GM23338 (cell line): ENCODE data around the gene ADAMTSL2.

Experiments used
- CREB1 ChIP-seq: fragments of 250-450 bp; sonication (Bioruptor Pico); IDR thresholded peaks from 2 replicates; pipeline ENCODE4 v1.5.0; 2020; ENCODE audit warnings: low read depth, mild to moderate bottlenecking, moderate library complexity
- EZH2 ChIP-seq: fragments of 200-600 bp; sonication (generic); IDR thresholded peaks from one replicate; pipeline ENCODE4 v1.8.0; 2017; ENCODE audit warnings: antibody characterized with exemption, mild to moderate bottlenecking, low read depth; ENCODE audit not compliant: unreplicated experiment
- EZH2phosphoT487 ChIP-seq: fragments of 200-600 bp; sonication (generic); IDR thresholded peaks from one replicate; pipeline ENCODE4 v1.8.1; 2018; ENCODE audit warnings: antibody characterized with exemption; ENCODE audit not compliant: unreplicated experiment
- JUNB ChIP-seq: IDR thresholded peaks from one replicate; pipeline ENCODE4 v1.6.1; 2016; ENCODE audit warnings: antibody characterized with exemption; ENCODE audit not compliant: unreplicated experiment
- POLR2AphosphoS5 ChIP-seq: IDR thresholded peaks from 2 replicates; pipeline ENCODE4 v1.6.1; 2016; ENCODE audit warnings: antibody characterized with exemption, low read depth
- ZNF114 ChIP-seq: fragments of 250-450 bp; sonication (Bioruptor Pico); IDR thresholded peaks from 2 replicates; pipeline ENCODE4 v1.5.0; 2020; ENCODE audit warnings: mild to moderate bottlenecking, moderate library complexity
- ZNF331 ChIP-seq: fragments of 250-450 bp; sonication (Bioruptor Pico); IDR thresholded peaks from 2 replicates; pipeline ENCODE4 v1.5.0; 2020; ENCODE audit warnings: low read depth, mild to moderate bottlenecking, moderate library complexity
- TF ChIP-seq, protein P1 (sequence below), 2 experiments: fragments of 200-600 bp in 1 of 2; sonication (generic) in 1 of 2; conservative IDR thresholded peaks; 2 replicates each; pipeline versions ENCODE4 v1.5.1 to v1.6.1; 2016 to 2017; ENCODE audit warnings: antibody characterized with exemption in 2 of 2, low read depth in 2 of 2, mild to moderate bottlenecking in 2 of 2, moderate library complexity in 1 of 2
- TF ChIP-seq, protein P2 (sequence below): IDR thresholded peaks from one replicate; pipeline ENCODE4 v1.6.1; 2018; ENCODE audit warnings: antibody characterized with exemption; ENCODE audit not compliant: unreplicated experiment

DNA sequence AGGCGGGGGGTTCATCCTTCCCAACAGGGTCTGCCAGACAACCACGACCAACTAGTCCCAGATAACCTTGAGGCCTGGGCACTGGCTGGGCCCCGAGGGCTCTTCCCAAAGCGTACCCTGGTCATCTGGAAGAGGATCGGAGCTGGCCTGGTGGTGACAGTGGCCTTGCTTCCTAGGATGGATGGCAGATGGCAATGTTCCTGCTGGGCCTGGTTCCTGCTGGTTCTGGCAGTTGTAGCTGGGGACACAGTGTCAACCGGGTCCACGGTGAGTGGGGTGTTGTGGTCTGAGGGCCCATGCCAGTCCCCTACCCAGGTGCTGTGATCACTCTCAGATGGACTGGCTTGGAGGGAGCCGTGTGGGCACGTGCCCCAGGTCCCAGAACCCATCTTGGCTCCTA, 2.0 kb downstream of the ADAMTSL2 start:
- TF ChIP-seq POLR2AphosphoS5 = no peak
- no peak for TF ChIP-seq JUNB
- TF ChIP-seq CREB1 (CRISPR knock-in tag) = no peak
- TF ChIP-seq, protein P1, sequence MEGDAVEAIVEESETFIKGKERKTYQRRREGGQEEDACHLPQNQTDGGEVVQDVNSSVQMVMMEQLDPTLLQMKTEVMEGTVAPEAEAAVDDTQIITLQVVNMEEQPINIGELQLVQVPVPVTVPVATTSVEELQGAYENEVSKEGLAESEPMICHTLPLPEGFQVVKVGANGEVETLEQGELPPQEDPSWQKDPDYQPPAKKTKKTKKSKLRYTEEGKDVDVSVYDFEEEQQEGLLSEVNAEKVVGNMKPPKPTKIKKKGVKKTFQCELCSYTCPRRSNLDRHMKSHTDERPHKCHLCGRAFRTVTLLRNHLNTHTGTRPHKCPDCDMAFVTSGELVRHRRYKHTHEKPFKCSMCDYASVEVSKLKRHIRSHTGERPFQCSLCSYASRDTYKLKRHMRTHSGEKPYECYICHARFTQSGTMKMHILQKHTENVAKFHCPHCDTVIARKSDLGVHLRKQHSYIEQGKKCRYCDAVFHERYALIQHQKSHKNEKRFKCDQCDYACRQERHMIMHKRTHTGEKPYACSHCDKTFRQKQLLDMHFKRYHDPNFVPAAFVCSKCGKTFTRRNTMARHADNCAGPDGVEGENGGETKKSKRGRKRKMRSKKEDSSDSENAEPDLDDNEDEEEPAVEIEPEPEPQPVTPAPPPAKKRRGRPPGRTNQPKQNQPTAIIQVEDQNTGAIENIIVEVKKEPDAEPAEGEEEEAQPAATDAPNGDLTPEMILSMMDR (conservative IDR thresholded peaks at IDR 0.05; ENCODE audit: low read depth in 2 of 2) = no peak
- TF ChIP-seq, protein P2, sequence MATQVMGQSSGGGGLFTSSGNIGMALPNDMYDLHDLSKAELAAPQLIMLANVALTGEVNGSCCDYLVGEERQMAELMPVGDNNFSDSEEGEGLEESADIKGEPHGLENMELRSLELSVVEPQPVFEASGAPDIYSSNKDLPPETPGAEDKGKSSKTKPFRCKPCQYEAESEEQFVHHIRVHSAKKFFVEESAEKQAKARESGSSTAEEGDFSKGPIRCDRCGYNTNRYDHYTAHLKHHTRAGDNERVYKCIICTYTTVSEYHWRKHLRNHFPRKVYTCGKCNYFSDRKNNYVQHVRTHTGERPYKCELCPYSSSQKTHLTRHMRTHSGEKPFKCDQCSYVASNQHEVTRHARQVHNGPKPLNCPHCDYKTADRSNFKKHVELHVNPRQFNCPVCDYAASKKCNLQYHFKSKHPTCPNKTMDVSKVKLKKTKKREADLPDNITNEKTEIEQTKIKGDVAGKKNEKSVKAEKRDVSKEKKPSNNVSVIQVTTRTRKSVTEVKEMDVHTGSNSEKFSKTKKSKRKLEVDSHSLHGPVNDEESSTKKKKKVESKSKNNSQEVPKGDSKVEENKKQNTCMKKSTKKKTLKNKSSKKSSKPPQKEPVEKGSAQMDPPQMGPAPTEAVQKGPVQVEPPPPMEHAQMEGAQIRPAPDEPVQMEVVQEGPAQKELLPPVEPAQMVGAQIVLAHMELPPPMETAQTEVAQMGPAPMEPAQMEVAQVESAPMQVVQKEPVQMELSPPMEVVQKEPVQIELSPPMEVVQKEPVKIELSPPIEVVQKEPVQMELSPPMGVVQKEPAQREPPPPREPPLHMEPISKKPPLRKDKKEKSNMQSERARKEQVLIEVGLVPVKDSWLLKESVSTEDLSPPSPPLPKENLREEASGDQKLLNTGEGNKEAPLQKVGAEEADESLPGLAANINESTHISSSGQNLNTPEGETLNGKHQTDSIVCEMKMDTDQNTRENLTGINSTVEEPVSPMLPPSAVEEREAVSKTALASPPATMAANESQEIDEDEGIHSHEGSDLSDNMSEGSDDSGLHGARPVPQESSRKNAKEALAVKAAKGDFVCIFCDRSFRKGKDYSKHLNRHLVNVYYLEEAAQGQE = no peak
- TF ChIP-seq EZH2 = no peak
- TF ChIP-seq ZNF331 (CRISPR knock-in tag) = no peak
- no peak for TF ChIP-seq EZH2phosphoT487
- TF ChIP-seq ZNF114 = no peak
